Nephron (organoid): ENCODE results near the gene SIGLEC8.
"Not testable (repeated sequence)": the region's sequence is repeated elsewhere in the genome, so short reads cannot be mapped to it uniquely, and the experiment has no call there.

Experiments
- H3K27ac Mint-ChIP-seq, 3 experiments: 2 replicates each; pipeline ENCODE4 v1.8.0; 2020; ENCODE audit warnings: mixed read lengths in 3 of 3, mild to moderate bottlenecking in 2 of 3, moderate library complexity in 1 of 3
- H3K27me3 Mint-ChIP-seq: 2 replicates; pipeline ENCODE4 v1.8.0; 2021; ENCODE audit warnings: low read depth, mild to moderate bottlenecking, moderate library complexity, mixed read lengths
- H3K36me3 Mint-ChIP-seq: 2 replicates; pipeline ENCODE4 v1.8.0; 2020; ENCODE audit warnings: low read depth, mixed read lengths
- H3K4me1 Mint-ChIP-seq: 2 replicates; pipeline ENCODE4 v1.8.0; 2020; ENCODE audit warnings: mixed read lengths
- H3K4me3 Mint-ChIP-seq, 3 experiments: 2 replicates each; pipeline ENCODE4 v1.8.0; 2020; ENCODE audit warnings: mild to moderate bottlenecking in 3 of 3, mixed read lengths in 3 of 3, moderate library complexity in 2 of 3
- H3K9me3 Mint-ChIP-seq: 2 replicates; pipeline ENCODE4 v1.8.0; 2020; ENCODE audit warnings: mixed read lengths
- TF ChIP-seq, protein P1 (sequence below), 3 experiments: fragments of 200-600 bp; sonication (generic); IDR thresholded peaks; one replicate each; pipeline ENCODE4 v1.5.0; 2021; ENCODE audit warnings: antibody characterized with exemption in 3 of 3; ENCODE audit not compliant: unreplicated experiment in 3 of 3

The SIGLEC8 gene

DNA sequence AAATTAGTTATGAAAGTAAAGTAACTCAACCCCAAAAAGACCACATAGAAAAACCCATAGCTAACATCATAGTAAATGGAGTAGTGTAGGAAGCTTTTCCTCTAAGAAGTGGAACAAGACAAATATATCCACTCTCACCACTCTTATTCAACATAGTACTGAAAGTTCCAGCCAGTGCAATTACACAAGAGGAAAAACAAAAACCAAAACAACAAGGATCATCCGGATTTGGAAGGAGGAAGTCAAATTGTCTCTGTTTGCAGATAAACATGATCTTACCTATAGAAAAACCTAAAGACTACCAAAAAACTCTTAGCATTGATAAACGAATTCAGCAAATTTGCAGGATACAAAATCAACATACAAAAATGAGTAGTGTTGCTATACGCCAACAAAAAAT is 8.5 kb upstream of the SIGLEC8 start:
- Mint-ChIP-seq H3K4me1 (no peaks in the 10 kb centered on the region), H3K4me3 (no peak overlapping the region), H3K36me3 (no peaks in the 10 kb centered on the region), H3K27me3 (peaks cover 39% of the 10 kb centered on the region), H3K9me3 (peaks cover 3% of the 10 kb centered on the region), H3K27ac (no peak overlapping the region)
- TF ChIP-seq, protein P1, sequence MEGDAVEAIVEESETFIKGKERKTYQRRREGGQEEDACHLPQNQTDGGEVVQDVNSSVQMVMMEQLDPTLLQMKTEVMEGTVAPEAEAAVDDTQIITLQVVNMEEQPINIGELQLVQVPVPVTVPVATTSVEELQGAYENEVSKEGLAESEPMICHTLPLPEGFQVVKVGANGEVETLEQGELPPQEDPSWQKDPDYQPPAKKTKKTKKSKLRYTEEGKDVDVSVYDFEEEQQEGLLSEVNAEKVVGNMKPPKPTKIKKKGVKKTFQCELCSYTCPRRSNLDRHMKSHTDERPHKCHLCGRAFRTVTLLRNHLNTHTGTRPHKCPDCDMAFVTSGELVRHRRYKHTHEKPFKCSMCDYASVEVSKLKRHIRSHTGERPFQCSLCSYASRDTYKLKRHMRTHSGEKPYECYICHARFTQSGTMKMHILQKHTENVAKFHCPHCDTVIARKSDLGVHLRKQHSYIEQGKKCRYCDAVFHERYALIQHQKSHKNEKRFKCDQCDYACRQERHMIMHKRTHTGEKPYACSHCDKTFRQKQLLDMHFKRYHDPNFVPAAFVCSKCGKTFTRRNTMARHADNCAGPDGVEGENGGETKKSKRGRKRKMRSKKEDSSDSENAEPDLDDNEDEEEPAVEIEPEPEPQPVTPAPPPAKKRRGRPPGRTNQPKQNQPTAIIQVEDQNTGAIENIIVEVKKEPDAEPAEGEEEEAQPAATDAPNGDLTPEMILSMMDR (IDR thresholded peaks at IDR 0.05; ENCODE audit: unreplicated experiment in 3 of 3): no peak

DNA sequence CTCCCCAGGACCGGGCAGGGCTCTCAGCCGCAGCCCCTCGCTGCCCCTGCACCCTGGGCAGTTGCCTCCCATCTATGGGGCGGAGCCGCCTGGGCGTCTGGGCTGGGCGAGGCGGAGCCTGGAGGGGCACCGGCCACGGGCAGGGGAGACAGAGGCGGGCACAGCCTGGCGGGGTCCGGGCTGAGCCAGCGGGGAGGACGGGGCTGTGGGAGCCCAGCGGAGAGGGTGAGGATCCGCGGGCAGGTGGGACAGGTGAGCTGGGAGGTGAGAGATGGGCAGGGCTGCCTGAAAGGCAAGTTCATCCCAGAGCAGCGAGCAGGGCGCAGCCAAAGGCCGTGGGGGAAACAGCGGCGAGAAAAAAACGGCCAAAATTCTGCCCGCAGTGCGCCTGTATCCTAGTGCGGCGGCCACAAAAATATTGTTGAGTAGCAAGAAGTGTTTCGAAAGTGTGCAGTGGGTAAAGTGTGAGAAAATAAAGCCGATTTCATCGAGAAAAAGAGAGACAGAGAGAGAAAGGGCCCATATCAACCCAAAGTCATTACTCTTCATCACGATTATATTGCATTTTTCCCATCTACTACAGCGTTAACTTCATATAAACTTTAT is 5.8 kb upstream of the SIGLEC8 start:
- H3K27me3 Mint-ChIP-seq: peaks cover 47% of the 10 kb centered on the region
- H3K9me3 Mint-ChIP-seq, H3K4me3 Mint-ChIP-seq, H3K4me1 Mint-ChIP-seq, H3K27ac Mint-ChIP-seq, H3K36me3 Mint-ChIP-seq: not testable (repeated sequence)

DNA sequence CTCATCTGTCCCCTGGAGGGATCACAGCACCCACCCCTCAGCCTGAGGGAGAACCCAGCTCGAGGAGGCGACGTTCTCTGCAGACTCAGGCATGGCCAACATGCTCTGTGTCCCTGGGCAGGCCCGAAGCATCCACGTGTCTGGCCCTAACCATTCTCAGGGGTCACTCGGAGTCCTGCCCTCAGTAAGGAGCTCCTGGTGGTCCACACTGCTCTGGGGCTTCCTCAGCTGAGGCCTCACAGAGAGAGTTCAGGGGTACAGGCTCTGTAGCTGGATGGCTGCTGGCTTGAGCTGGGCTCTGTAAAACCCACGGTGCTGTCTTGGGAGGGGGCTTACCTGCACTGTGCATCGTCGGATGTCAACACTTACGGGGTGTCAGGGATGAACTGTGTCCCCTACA is 4.4 kb upstream of the SIGLEC8 start:
- Mint-ChIP-seq H3K4me3 (no peak overlapping the region), H3K4me1 (no peaks in the 10 kb centered on the region), H3K27me3 (peaks cover 45% of the 10 kb centered on the region), H3K9me3 (peaks cover 3% of the 10 kb centered on the region), H3K36me3 (no peaks in the 10 kb centered on the region), H3K27ac (no peak overlapping the region)
- TF ChIP-seq, protein P1 (IDR thresholded peaks at IDR 0.05; ENCODE audit: unreplicated experiment in 3 of 3): no peak

DNA sequence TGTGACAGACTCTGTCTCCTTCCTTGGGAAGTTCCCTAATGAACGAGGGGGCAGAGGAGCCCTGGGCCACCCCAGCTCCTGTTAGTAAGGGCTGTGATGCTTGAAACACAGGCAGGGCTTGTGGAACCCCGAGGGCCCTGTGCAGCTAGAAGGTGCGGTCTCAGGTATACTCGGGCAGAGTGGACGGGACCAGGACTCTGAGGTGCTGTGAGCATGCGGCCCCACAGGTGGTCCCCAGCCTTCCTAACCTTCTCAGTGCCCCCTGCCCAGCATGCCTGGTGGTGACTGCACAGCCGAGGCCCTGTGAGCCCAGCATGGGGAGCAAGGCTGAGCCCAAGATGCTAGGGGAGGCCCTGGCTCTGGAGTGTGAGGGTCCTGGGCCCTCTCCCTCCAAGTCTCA is 4.0 kb upstream of the SIGLEC8 start:
- Mint-ChIP-seq H3K27me3 (peaks cover 45% of the 10 kb centered on the region), H3K9me3 (peaks cover 3% of the 10 kb centered on the region), H3K36me3 (no peaks in the 10 kb centered on the region)

DNA sequence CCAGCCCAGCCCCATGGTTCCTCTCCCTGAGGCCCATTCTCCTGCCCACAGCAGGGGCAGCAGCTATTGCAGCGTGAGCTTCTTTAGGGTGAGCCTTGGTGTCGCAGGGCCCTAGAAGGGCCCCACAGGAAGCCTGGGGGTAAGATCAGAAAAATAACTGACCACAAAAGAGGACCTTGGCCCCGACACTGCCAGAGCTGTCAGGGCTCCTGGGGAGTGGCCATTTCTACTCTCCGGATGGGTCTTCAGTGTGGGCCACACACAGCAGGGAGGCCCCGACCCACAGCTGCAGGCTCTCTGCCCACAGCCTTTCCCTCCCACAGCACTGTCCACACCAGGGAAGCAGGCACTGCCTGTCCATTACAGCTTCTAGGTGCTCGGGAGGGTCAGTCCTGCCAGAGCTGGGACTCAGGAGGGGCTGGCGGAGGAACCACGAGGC is 3.5 kb upstream of the SIGLEC8 start:
- peaks cover 46% of the 10 kb centered on the region for H3K27me3 Mint-ChIP-seq
- H3K4me3 Mint-ChIP-seq: no peak overlapping the region
- TF ChIP-seq, protein P1 (IDR thresholded peaks at IDR 0.05; ENCODE audit: unreplicated experiment in 3 of 3): no peak
- H3K4me1 Mint-ChIP-seq: no peaks in the 10 kb centered on the region
- peaks cover 3% of the 10 kb centered on the region for H3K9me3 Mint-ChIP-seq
- H3K27ac Mint-ChIP-seq: no peak overlapping the region
- no peaks in the 10 kb centered on the region for H3K36me3 Mint-ChIP-seq

More for the DNA sequence above, 4.0 kb upstream of the SIGLEC8 start:
- TF ChIP-seq, protein P1 (IDR thresholded peaks at IDR 0.05; ENCODE audit: unreplicated experiment in 3 of 3): no peak
- Mint-ChIP-seq H3K27ac (no peak overlapping the region), H3K4me3 (no peak overlapping the region), H3K4me1 (no peaks in the 10 kb centered on the region)

DNA sequence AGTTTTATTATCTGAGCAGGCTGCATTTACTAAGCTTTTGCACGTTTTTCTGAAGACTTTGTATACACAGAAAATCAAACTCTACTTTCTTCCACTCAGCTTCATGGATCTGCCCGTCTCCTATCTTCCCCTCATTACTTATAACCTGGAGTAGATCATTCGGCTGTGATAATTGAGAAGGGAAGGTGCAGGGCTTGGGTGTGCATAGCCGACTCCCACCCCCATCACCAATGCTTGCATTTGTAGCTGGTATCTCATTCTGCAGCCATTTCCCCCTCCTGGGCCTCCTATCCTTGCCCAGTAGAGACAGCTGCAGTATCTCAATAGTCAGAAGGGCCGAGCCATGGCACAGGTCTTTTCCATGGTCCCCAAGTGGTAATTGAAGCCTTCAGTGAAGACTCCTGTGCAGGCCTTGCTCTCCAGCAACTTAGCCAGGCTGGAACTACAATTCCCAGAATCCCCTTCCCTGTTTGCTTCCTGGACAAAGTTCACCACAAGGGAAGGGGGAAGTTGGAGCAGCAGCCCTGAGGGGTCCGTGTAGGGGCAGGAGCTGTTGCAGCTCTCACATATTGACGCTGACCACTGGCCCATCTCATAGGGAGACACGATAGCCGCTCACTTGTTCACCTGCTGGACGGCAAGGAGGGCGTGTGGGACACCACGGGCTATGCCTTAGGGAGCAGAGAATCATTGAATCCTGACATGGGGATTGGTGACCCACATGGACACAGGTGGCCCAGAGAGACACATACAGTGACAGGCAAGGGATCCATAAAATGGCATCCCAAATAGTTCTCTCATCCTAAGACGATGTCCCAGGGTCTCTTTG is 2.1 kb upstream of the SIGLEC8 start:
- peak overlapping the region; percentile 58 to 70 (median 66) for H3K4me3 Mint-ChIP-seq
- H3K27me3 Mint-ChIP-seq: peaks cover 44% of the 10 kb centered on the region
- TF ChIP-seq, protein P1 (IDR thresholded peaks at IDR 0.05; ENCODE audit: unreplicated experiment in 3 of 3): no peak
- H3K27ac Mint-ChIP-seq: no peak overlapping the region
- no peaks in the 10 kb centered on the region for H3K4me1 Mint-ChIP-seq
- no peaks in the 10 kb centered on the region for H3K36me3 Mint-ChIP-seq
- H3K9me3 Mint-ChIP-seq: peaks cover 3% of the 10 kb centered on the region
